ENCODE data around the gene CBR3. TPM values are rescaled to one million over a fixed set of nuclear protein-coding genes. Genes with fewer than 3 reads are reported as not detected.

CBR3 gene
- polyA plus RNA-seq, 6 donors from 2014 or later: 7.4 to 14.5 (median 10.6) TPM

DNA sequence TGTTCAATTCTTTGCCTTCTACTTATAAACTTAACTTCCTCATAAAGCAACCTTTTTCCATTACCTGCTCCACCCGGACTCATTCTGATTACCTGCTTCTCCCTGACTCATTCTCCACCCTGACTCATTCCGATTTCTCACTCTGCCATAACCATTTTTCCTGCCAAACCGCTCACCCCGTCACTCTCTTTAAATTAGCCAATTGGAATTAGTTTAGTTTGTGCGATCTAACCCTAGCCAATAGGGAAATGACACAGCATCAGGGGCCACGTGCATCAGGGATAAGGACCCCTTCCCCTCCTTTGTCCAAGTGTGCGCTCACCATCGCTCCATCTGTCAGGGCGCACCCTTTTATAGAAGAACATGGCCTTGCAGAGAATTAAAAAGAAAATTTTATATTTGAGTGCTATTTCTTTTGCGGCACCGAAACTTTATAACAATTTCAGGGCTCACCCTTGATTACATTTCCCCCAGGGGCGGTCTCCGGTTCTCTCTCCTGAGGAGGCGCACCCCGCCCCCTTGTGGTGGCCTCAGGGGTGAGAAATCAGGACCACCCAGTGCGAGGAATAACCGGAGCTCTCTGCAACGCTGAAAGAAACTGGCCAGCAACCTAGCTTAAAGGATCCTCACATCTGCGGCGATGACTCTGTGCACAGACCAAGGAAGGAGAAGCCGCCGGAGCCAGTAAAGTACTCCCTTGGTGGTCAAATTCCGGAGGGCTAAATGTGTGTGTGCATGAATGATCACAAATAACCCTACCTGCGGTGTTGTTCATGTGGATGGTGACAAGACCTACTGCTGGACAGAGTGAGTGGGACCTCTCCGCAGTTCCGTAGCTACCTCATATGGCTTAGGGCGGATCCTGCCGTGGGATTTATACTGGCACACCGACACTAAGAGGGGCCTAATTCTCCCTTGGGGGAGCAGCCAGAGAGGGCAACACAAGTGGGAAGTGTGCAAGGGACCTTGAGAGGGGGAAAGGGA is 30.3 kb upstream of the CBR3 start:
- ATAC-seq (ENCODE audit: low read depth in 2 of 2): peak; percentile 72 to 88
- Mint-ChIP-seq H3K36me3 (no peaks in the 10 kb centered on the region), H3K9me3 (no peaks in the 10 kb centered on the region), H3K27ac (peak overlapping the region in 3 of 6 donors; percentile 4 to 68 (median 66)), H3K27me3 (peaks cover 9 to 42% (median 37%) of the 10 kb centered on the region in 3 donors), H3K4me3 (peak overlapping the region in 7 of 8 donors; percentile 34 to 87 (median 76)), H3K4me1 (peaks cover 8 to 11% (median 10%) of the 10 kb centered on the region in 3 donors)
- DNase-seq: peak; percentile 67

DNA sequence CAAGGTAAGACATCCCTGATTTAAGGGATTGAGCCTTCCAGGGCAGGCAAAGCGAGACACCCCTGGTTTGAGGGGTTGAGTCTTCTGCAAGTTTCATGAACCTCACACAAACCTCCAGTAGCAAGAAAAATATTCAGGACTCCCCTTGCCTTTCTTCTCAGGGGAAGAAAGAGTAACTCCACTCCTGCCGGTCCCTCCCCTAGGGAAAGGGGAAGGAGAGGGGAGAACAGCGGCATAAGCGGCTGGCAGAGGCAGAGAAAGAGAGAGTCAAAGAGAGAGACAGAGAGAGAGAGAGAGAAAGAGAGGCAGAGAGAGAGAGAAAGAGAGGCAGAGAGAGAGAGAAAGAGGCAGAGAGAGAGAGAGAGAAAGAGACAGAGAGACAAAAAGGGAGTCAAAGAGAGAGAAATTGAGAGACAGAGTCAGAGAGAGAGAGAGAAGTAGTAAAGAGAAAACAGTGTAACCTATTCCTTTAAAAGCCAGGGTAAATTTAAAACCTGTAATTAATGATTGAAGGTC is 29.5 kb upstream of the CBR3 start:
- Mint-ChIP-seq H3K27ac (no peak overlapping the region), H3K36me3 (no peaks in the 10 kb centered on the region), H3K4me3 (peak overlapping the region in 1 of 8 donors; percentile 87), H3K9me3 (no peaks in the 10 kb centered on the region), H3K4me1 (peaks cover 8 to 11% (median 10%) of the 10 kb centered on the region in 3 donors), H3K27me3 (peaks cover 9 to 42% (median 37%) of the 10 kb centered on the region in 3 donors)
- no peak for DNase-seq
- no peak for ATAC-seq (ENCODE audit: low read depth in 2 of 2)

- Mint-ChIP-seq H3K9me3 (no peaks in the 10 kb centered on the region), H3K36me3 (no peaks in the 10 kb centered on the region), H3K27ac (no peak overlapping the region), H3K4me3 (no peak overlapping the region), H3K27me3 (peaks cover 7 to 33% (median 28%) of the 10 kb centered on the region in 3 donors), H3K4me1 (peaks cover 10 to 22% (median 12%) of the 10 kb centered on the region in 3 donors)
- no peak for DNase-seq
- ATAC-seq (ENCODE audit: low read depth in 2 of 2): no peak
Measured at GRCh38 chr21:36109868-36110267, 25.0 kb upstream of the CBR3 start.

DNA sequence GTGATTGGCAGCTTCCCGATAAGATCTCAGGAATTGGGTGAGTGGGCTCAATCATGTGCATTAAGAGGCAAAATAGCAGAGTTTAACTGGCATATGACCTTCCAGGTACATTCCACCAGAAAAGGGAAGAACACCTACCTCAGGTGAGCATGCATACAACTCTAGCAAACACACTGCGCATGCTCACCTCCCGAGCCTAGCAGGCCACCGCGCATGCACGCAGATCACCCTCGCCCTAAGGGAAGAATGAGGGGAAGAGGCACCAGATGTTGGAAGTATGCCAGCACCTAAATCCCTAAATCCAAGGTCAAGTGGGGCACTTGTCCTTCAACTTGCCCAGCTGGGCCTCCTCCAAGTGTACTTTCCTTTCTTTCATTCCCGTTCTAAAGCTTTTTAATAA is 23.6 kb upstream of the CBR3 start:
- H3K27ac Mint-ChIP-seq: peak overlapping the region in 1 of 6 donors; percentile 54

DNA sequence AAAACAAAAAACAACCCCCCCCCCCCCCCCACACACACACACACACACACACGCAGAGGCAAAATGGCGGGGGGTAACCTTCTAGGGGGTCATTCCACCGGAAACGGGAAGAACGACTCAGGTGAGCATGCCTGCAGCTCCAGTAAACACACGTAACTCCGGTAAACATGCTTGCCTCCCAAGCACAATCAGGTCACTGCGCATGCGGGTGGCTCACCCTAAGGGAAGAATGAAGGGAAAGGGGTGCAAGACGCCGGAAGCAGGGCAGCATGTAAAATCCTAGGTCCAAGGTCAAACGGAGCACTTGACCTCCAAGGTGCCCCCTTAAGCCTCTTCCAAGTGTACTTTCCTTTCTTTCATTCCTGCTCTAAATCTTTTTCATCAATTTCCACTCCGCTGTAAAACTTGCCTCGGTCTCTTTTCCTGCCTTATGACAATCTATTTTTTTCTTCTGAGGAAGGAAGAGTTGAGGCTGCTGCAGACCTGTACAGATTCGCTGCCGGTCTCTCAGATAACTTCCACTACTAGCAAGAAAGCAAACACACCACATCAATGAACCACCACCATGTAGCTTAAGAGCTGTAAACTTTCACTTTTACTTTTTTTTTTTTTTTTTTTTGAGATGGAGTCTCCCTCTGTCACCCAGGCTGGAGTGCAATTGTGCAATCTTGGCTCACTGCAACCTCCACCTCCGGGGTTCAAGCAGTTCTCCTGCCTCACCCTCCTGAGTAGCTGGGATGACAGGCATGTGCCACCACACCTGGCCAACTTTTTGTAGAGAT is 21.0 kb upstream of the CBR3 start:
- no peak for DNase-seq
- Mint-ChIP-seq H3K36me3 (no peaks in the 10 kb centered on the region), H3K27me3 (no peaks in the 10 kb centered on the region), H3K4me1 (peaks cover 12 to 20% (median 14%) of the 10 kb centered on the region in 3 donors), H3K27ac (peak overlapping the region in 3 of 6 donors; percentile 4 to 57 (median 48)), H3K9me3 (no peaks in the 10 kb centered on the region), H3K4me3 (peak overlapping the region in 5 of 8 donors; percentile 41 to 75 (median 46))
- no peak for ATAC-seq (ENCODE audit: low read depth in 2 of 2)

More for the DNA sequence above, 23.6 kb upstream of the CBR3 start:
- Mint-ChIP-seq H3K27me3 (peaks cover 0 to 19% (median 14%) of the 10 kb centered on the region in 3 donors), H3K4me1 (peaks cover 12 to 20% (median 14%) of the 10 kb centered on the region in 3 donors), H3K9me3 (no peaks in the 10 kb centered on the region), H3K4me3 (no peak overlapping the region), H3K36me3 (no peaks in the 10 kb centered on the region)
- no peak for ATAC-seq (ENCODE audit: low read depth in 2 of 2)
- DNase-seq: no peak

DNA sequence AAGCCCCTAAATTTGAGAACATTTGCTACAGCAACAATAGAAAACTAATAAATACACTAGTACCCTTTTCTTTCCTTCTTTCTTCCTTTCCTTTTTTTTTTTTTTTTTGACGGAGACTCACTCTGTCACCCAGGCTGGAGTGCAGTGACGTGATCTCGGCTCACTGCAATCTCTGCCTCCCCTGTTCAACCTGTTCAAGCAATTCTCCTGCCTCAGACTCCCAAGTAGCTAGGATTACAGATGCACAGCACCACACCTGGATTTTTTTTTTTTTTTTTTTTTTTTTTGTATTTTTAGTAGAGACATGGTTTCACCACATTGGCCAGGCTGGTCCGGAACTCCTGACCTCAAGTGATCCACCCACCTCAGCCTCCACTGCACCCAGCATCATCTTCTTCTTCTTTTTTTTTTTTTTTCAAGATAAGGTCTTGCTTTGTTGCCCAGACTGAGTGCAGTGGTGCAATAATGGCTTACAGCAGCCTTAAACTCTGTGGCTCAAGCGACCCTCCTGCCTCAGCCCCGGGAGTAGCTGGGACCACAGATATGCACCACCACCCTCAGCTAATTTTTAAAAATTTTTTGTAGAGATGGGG is 19.6 kb upstream of the CBR3 start:
- peaks cover 12 to 20% (median 14%) of the 10 kb centered on the region in 3 donors for H3K4me1 Mint-ChIP-seq
- H3K36me3 Mint-ChIP-seq: no peaks in the 10 kb centered on the region
- peak overlapping the region in 1 of 6 donors; percentile 89 for H3K27ac Mint-ChIP-seq
- H3K4me3 Mint-ChIP-seq: no peak overlapping the region
- ATAC-seq (ENCODE audit: low read depth in 2 of 2) (peak in 1 of 2 donors; percentile 34), DNase-seq (no peak)
- H3K27me3 Mint-ChIP-seq: no peaks in the 10 kb centered on the region
- H3K9me3 Mint-ChIP-seq: no peaks in the 10 kb centered on the region

- Mint-ChIP-seq H3K4me3 (no peak overlapping the region), H3K27ac (no peak overlapping the region), H3K4me1 (peaks cover 11 to 18% (median 14%) of the 10 kb centered on the region in 3 donors)
Measured at GRCh38 chr21:36117286-36117741, 17.6 kb upstream of the CBR3 start.

DNA sequence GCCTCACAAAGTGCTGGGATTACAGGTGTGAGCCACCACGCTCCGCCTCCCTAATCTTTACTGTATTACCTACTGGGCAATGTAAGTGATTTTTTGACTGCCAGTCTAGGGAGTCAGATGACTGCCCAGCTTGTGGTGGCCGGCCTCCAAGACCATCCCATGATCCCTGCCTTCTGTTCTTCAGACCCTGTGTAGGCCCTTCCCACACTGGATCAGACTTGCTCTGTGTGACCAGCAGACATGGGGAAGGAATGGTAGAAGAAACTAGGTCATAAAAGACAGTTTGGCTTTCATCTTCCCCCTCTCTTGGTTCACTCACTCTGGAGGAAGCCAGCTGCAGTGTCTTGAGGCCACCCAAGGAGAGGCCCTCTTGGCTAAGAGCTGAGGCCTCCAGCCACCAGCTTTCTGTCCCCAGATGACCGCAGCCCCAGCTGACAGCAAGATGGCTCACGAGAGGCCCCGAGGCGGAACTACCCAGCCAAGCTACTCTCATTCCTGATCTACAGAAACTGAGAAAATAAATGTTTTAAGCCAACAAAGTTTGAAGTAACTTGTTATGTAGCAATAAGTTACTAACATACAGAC is 14.5 kb upstream of the CBR3 start:
- DNase-seq (no peak), ATAC-seq (ENCODE audit: low read depth in 2 of 2) (no peak)
- H3K27ac Mint-ChIP-seq: peak overlapping the region in 1 of 6 donors; percentile 2
- H3K36me3 Mint-ChIP-seq: no peaks in the 10 kb centered on the region
- H3K4me1 Mint-ChIP-seq: peaks cover 0 to 6% (median 4%) of the 10 kb centered on the region in 3 donors
- H3K4me3 Mint-ChIP-seq: no peak overlapping the region
- H3K27me3 Mint-ChIP-seq: peaks cover 0 to under 1% (median 0%) of the 10 kb centered on the region in 3 donors
- no peaks in the 10 kb centered on the region for H3K9me3 Mint-ChIP-seq

More at GRCh38 chr21:36117286-36117741, 17.6 kb upstream of the CBR3 start:
- H3K36me3 Mint-ChIP-seq: no peaks in the 10 kb centered on the region
- H3K9me3 Mint-ChIP-seq: no peaks in the 10 kb centered on the region
- ATAC-seq (ENCODE audit: low read depth in 2 of 2) (no peak), DNase-seq (no peak)
- no peaks in the 10 kb centered on the region for H3K27me3 Mint-ChIP-seq

DNA sequence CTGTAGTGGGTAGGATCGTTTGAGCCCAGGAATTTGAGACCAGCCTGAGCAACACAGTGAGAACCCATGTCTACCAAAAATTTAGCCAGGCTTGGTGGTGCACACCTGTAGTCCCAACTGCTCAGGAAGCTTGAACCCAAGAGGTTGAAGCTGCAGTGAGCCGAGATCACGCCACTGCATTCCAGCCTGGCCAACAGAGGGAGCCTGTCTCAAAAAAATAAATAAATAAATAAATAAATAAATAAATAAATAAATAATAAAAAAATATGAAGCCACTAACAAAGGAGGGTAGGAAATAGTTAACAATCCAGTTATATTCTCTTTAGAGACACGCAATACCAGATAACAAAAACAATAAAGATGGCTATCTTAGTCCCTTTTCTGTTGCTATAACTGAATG is 11.9 kb upstream of the CBR3 start:
- DNase-seq (no peak), ATAC-seq (ENCODE audit: low read depth in 2 of 2) (no peak)
- Mint-ChIP-seq H3K36me3 (no peaks in the 10 kb centered on the region), H3K4me1 (peaks cover 3 to 15% (median 7%) of the 10 kb centered on the region in 3 donors), H3K27ac (no peak overlapping the region), H3K9me3 (no peaks in the 10 kb centered on the region), H3K4me3 (no peak overlapping the region), H3K27me3 (peaks cover 0 to 5% (median 0%) of the 10 kb centered on the region in 3 donors)

- DNase-seq: no peak
- H3K27me3 Mint-ChIP-seq: peaks cover 0 to 5% (median 0%) of the 10 kb centered on the region in 3 donors
- ATAC-seq (ENCODE audit: low read depth in 2 of 2): no peak
- peak overlapping the region in 1 of 6 donors; percentile 54 for H3K27ac Mint-ChIP-seq
- H3K4me3 Mint-ChIP-seq: peak overlapping the region in 1 of 8 donors; percentile 29
- no peaks in the 10 kb centered on the region for H3K36me3 Mint-ChIP-seq
- H3K9me3 Mint-ChIP-seq: no peaks in the 10 kb centered on the region
- peaks cover 3 to 25% (median 11%) of the 10 kb centered on the region in 3 donors for H3K4me1 Mint-ChIP-seq
Measured at GRCh38 chr21:36124395-36124794, 10.5 kb upstream of the CBR3 start.

DNA sequence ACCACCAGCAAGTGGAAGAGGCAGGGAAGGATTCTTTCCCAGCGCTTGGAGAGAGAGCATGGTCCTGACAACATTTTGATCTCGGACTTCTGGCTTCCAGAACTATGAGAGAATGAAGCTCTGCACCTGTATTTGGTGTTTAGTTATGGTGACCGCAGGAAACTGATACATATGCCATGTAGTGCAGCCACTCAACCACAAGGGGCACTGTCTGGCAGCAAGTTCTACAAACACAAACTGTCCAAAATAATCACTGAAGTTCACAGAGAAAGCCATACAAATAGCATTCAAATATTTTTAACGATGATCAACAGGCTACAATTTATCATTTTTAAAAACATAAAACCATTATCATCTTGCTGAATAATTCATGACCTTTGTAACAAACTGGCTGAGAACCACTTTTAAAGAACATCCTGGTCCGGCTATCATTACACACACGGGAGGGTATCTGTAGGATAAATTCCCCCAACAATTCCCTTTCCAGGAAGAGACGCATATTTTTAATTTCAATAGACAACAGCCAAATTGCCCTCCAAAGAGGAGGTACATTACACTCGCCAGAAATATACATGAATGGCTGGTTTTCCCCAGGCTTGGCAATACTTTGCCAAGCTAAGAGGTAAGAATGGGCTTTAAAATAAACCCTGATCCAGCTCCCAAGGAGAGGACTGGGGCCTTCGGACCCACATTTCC is 9.2 kb upstream of the CBR3 start:
- H3K4me3 Mint-ChIP-seq: peak overlapping the region in 1 of 8 donors; percentile 34
- peak overlapping the region in 1 of 6 donors; percentile 39 for H3K27ac Mint-ChIP-seq
- peaks cover 7 to 32% (median 19%) of the 10 kb centered on the region in 3 donors for H3K4me1 Mint-ChIP-seq
- DNase-seq (peak; percentile 37), ATAC-seq (ENCODE audit: low read depth in 2 of 2) (peak in 1 of 2 donors; percentile 44)
- no peaks in the 10 kb centered on the region for H3K9me3 Mint-ChIP-seq
- H3K27me3 Mint-ChIP-seq: peaks cover 0 to 5% (median 0%) of the 10 kb centered on the region in 3 donors
- H3K36me3 Mint-ChIP-seq: no peaks in the 10 kb centered on the region

GRCh38 chr21:36126208-36126565 is 8.7 kb upstream of the CBR3 start:
- H3K27me3 Mint-ChIP-seq: peaks cover 0 to 5% (median 0%) of the 10 kb centered on the region in 3 donors
- DNase-seq (no peak), ATAC-seq (ENCODE audit: low read depth in 2 of 2) (no peak)
- H3K4me3 Mint-ChIP-seq: no peak overlapping the region
- H3K27ac Mint-ChIP-seq: no peak overlapping the region
- H3K36me3 Mint-ChIP-seq: no peaks in the 10 kb centered on the region
- H3K9me3 Mint-ChIP-seq: no peaks in the 10 kb centered on the region
- H3K4me1 Mint-ChIP-seq: peaks cover 7 to 36% (median 23%) of the 10 kb centered on the region in 3 donors
